Measurements from ENCODE around the gene CPSF4. TPM values are rescaled to one million over a fixed set of nuclear protein-coding genes. Genes with fewer than 3 reads are reported as not detected.
"Not testable (repeated sequence)": the region's sequence is repeated elsewhere in the genome, so short reads cannot be mapped to it uniquely, and the experiment has no call there.

Gene CPSF4
- total RNA-seq, 1 experiment from 2014 or later: 67.0 TPM

- not testable (repeated sequence) for H3K9ac ChIP-seq (ENCODE audit: low read length)
Measured at GRCh38 chr7:99415513-99416127, 23.1 kb upstream of the CPSF4 start.

More at GRCh38 chr7:99415513-99416127, 23.1 kb upstream of the CPSF4 start:
- intact Hi-C loops (cut with micrococcal nuclease); H3K4me2 ChIP-seq (ENCODE audit: low read length); BruUV-seq (replicated peaks); H3K4me3 ChIP-seq (replicated peaks in 1 of 2; ENCODE audit: low read depth in 1 of 2, low read length in 2 of 2); H3K27me3 ChIP-seq (ENCODE audit: insufficient read depth, low read length); H3K4me1 ChIP-seq (ENCODE audit: control insufficient read depth in 1 of 2, insufficient read depth in 2 of 2, low read length in 2 of 2); POLR2A ChIA-PET; CTCF ChIA-PET; H3K27ac ChIP-seq (ENCODE audit: low read depth, low read length); H3K9me2 ChIP-seq (ENCODE audit: insufficient read depth); H3K9me3 ChIP-seq (ENCODE audit: control insufficient read depth in 1 of 2, insufficient read depth in 1 of 2, low read depth in 1 of 2, low read length in 2 of 2); H2AFZ ChIP-seq (ENCODE audit: low read depth, low read length, poor library complexity, severe bottlenecking); H4K20me1 ChIP-seq (ENCODE audit: insufficient read depth): not testable (repeated sequence)
- Histone ChIP-seq H3K36me3 (ENCODE audit: control insufficient read depth in 1 of 2, insufficient read depth in 2 of 2, low read length in 2 of 2) (peaks cover 57 to 74% of the 10 kb centered on the region in 2 experiments), H3K79me2 (ENCODE audit: insufficient read depth, low read length) (peaks cover 42% of the 10 kb centered on the region)
- TF ChIP-seq CBX3 (IDR thresholded peaks at IDR 0.05; ENCODE audit: low read depth): peak; percentile 56; the same call in 1 of the 2 replicates
- TF ChIP-seq RAD21 (IDR thresholded peaks at IDR 0.05; ENCODE audit: low read depth): peak; percentile 67
- peak; percentile 39 to 75 (median 55); a peak in 5 of 6 replicates for TF ChIP-seq CTCF (IDR thresholded peaks at IDR 0.05 in 2 of 3, conservative IDR thresholded peaks at IDR 0.05 in 1 of 3; ENCODE audit: borderline replicate concordance in 1 of 3, insufficient read depth in 1 of 3, low read depth in 2 of 3, low read length in 2 of 3)
- DNase-seq (ENCODE audit: low read depth, low spot score): peak; percentile 50
- RAD21 ChIA-PET (ENCODE audit: low non-redundant PET in 1 of 2, low total read pairs in 2 of 2, uncharacterized antibody in 2 of 2, unreplicated experiment in 2 of 2): interaction anchor here in 1 of 2 experiments (0.6 kb wide), 1 partner anchor 260 kb away, joined by 3 read pairs; no protein-coding TSS in a partner anchor
- ATAC-seq: 0 out of 2 replicates have a peak, but pooled peaks have one; percentile 40
